Measurements from ENCODE around the gene EPHB1. TPM values are rescaled to one million over a fixed set of nuclear protein-coding genes. Genes with fewer than 3 reads are reported as not detected.

The EPHB1 gene
- total and polyA plus RNA-seq, 2 of the 13 experiments (the other 11 are each of a cell fraction or from before 2014, with no cell fraction given): 0.07 to 0.21 TPM

- 8% methylated on average over 2 of the region's 2 CpGs for WGBS (ENCODE audit: low lambda C conversion rate)
- Histone ChIP-seq H3K9me3 (ENCODE audit: low read length) (no peaks in the 10 kb centered on the region), H4K20me1 (ENCODE audit: insufficient read depth, low read length) (no peaks in the 10 kb centered on the region), H3K27ac (ENCODE audit: extremely low read length, insufficient read depth, low read length) (no peak overlapping the region), H3K27me3 (ENCODE audit: control insufficient read depth in 1 of 2, insufficient read depth in 2 of 2, low read length in 2 of 2) (no peaks in the 10 kb centered on the region), H2AFZ (ENCODE audit: low read length) (no peak overlapping the region), H3K4me2 (ENCODE audit: low read depth, low read length) (no peak overlapping the region), H3K4me1 (ENCODE audit: insufficient read depth, low read length) (no peaks in the 10 kb centered on the region), H3K36me3 (replicated peaks in 1 of 2; ENCODE audit: control insufficient read depth in 1 of 2, insufficient read depth in 2 of 2, low read length in 2 of 2) (no peaks in the 10 kb centered on the region), H3K9ac (ENCODE audit: insufficient read depth, low read depth, low read length) (no peak overlapping the region), H3K4me3 (replicated peaks in 1 of 3; ENCODE audit: insufficient read depth in 1 of 3, low read depth in 2 of 3, low read length in 3 of 3) (no peak overlapping the region), H3K79me2 (ENCODE audit: insufficient read depth, low read length) (no peaks in the 10 kb centered on the region)
- CTCF ChIA-PET (ENCODE audit: low intra/inter-chr PET ratio, low total read pairs): no interaction called here
- DNase-seq (ENCODE audit: low spot score): no peak
- no peak for TF ChIP-seq ZMYM3 (CRISPR knock-in tag; IDR thresholded peaks at IDR 0.05)
- no peak for TF ChIP-seq HNRNPH1 (optimal IDR thresholded peaks at IDR 0.05; ENCODE audit: low read depth, low read length)
- no peak for TF ChIP-seq STAG1 (CRISPR knock-in tag; IDR thresholded peaks at IDR 0.05)
- in situ Hi-C loops (cut with HindIII; ENCODE audit: extremely low pct_ligation_motif_present, low pct_unique_long_range_greater_than_20kb): no loop called here
- intact Hi-C loops (cut with micrococcal nuclease; ENCODE audit: unreplicated experiment): no loop called here
- ATAC-seq: no peak
- POLR2A ChIA-PET: no interaction called here
- FAIRE-seq: no peak
- no TSS peak for BruUV-seq (replicated peaks)
These were observed 110.5 kb downstream of the EPHB1 start for GRCh38 chr3:134905647-134905935.

- Histone ChIP-seq H3K27me3 (ENCODE audit: control insufficient read depth in 1 of 2, insufficient read depth in 2 of 2, low read length in 2 of 2) (no peaks in the 10 kb centered on the region), H3K79me2 (ENCODE audit: insufficient read depth, low read length) (no peaks in the 10 kb centered on the region), H3K27ac (ENCODE audit: extremely low read length, insufficient read depth, low read length) (no peak overlapping the region), H3K4me2 (ENCODE audit: low read depth, low read length) (no peak overlapping the region), H2AFZ (ENCODE audit: low read length) (no peak overlapping the region), H3K36me3 (replicated peaks in 1 of 2; ENCODE audit: control insufficient read depth in 1 of 2, insufficient read depth in 2 of 2, low read length in 2 of 2) (no peaks in the 10 kb centered on the region), H4K20me1 (ENCODE audit: insufficient read depth, low read length) (no peaks in the 10 kb centered on the region), H3K4me3 (replicated peaks in 1 of 3; ENCODE audit: insufficient read depth in 1 of 3, low read depth in 2 of 3, low read length in 3 of 3) (no peak overlapping the region), H3K9ac (ENCODE audit: insufficient read depth, low read depth, low read length) (no peak overlapping the region), H3K9me3 (ENCODE audit: low read length) (no peaks in the 10 kb centered on the region), H3K4me1 (ENCODE audit: insufficient read depth, low read length) (no peaks in the 10 kb centered on the region)
- no TSS peak for BruUV-seq (replicated peaks)
- TF ChIP-seq ZBTB44 (CRISPR knock-in tag; IDR thresholded peaks at IDR 0.05) (no peak), ATAD3A (CRISPR knock-in tag; IDR thresholded peaks at IDR 0.05) (no peak), WIZ (CRISPR knock-in tag; IDR thresholded peaks at IDR 0.05) (no peak), PAF1 (CRISPR knock-in tag; IDR thresholded peaks at IDR 0.05) (no peak)
- ATAC-seq (no peak), DNase-seq (ENCODE audit: low spot score) (no peak), FAIRE-seq (no peak)
- in situ Hi-C loops (cut with HindIII; ENCODE audit: extremely low pct_ligation_motif_present, low pct_unique_long_range_greater_than_20kb): no loop called here
- ChIA-PET POLR2A (no interaction called here), CTCF (ENCODE audit: low intra/inter-chr PET ratio, low total read pairs) (no interaction called here)
- intact Hi-C loops (cut with micrococcal nuclease; ENCODE audit: unreplicated experiment): no loop called here
- WGBS (ENCODE audit: low lambda C conversion rate): 0% methylated on average over 2 of the region's 2 CpGs
These were observed 113.2 kb downstream of the EPHB1 start for GRCh38 chr3:134908271-134908670.
